Measurements from ENCODE around the gene ARHGAP25. TPM values are rescaled to one million over a fixed set of nuclear protein-coding genes. Genes with fewer than 3 reads are reported as not detected.
A peak's percentile ranks its signal among the peaks of the same experiment; 100 is the strongest.

The ARHGAP25 gene
- 0.51 and 1.7 TPM in 2 replicates for total RNA-seq (2014; rRNA removed; shearing (Covaris generic))

- DNase-seq (ENCODE audit: low read depth): no peak
These were observed at the start of gene ARHGAP25 for GRCh38 chr2:68734688-68735525. ARHGAP25 (plus strand) TSS chr2:68734811; CDS start chr2:68735200, 389 bp downstream.

- DNase-seq (ENCODE audit: low read depth): no peak
These were observed 48.4 kb upstream of the ARHGAP25 start for GRCh38 chr2:68686178-68686577.

- DNase-seq (ENCODE audit: low read depth): no peak
These were observed 47.6 kb upstream of the ARHGAP25 start for GRCh38 chr2:68687018-68687417.

GRCh38 chr2:68689553-68690537, 44.8 kb upstream of the ARHGAP25 start:
- DNase-seq (ENCODE audit: low read depth): no peak

- no peak for DNase-seq (ENCODE audit: low read depth)
These were observed 43.8 kb upstream of the ARHGAP25 start for GRCh38 chr2:68690851-68691250.

GRCh38 chr2:68692511-68692910, 42.1 kb upstream of the ARHGAP25 start:
- DNase-seq (ENCODE audit: low read depth): no peak

- no peak for DNase-seq (ENCODE audit: low read depth)
These were observed 40.7 kb upstream of the ARHGAP25 start for GRCh38 chr2:68693951-68694350.

GRCh38 chr2:68695971-68696370, 38.6 kb upstream of the ARHGAP25 start:
- no peak for DNase-seq (ENCODE audit: low read depth)

- DNase-seq (ENCODE audit: low read depth): no peak
These were observed 38.1 kb upstream of the ARHGAP25 start for GRCh38 chr2:68696554-68696953.

GRCh38 chr2:68698567-68699377, 35.8 kb upstream of the ARHGAP25 start:
- DNase-seq (ENCODE audit: low read depth): no peak

GRCh38 chr2:68700560-68700959, 34.1 kb upstream of the ARHGAP25 start:
- DNase-seq (ENCODE audit: low read depth): no peak

GRCh38 chr2:68706637-68707036, 28.0 kb upstream of the ARHGAP25 start:
- DNase-seq (ENCODE audit: low read depth): no peak

- DNase-seq (ENCODE audit: low read depth): no peak
These were observed 26.0 kb upstream of the ARHGAP25 start for GRCh38 chr2:68708629-68709028.

- DNase-seq (ENCODE audit: low read depth): peak; percentile 43
These were observed 25.1 kb upstream of the ARHGAP25 start for GRCh38 chr2:68709421-68709911.

- DNase-seq (ENCODE audit: low read depth): no peak
These were observed 24.3 kb upstream of the ARHGAP25 start for GRCh38 chr2:68710336-68710735.

- DNase-seq (ENCODE audit: low read depth): no peak
These were observed 23.9 kb upstream of the ARHGAP25 start for GRCh38 chr2:68710756-68711155.

- no peak for DNase-seq (ENCODE audit: low read depth)
These were observed 19.7 kb upstream of the ARHGAP25 start for GRCh38 chr2:68714866-68715265.

GRCh38 chr2:68715353-68716041, 19.1 kb upstream of the ARHGAP25 start:
- peak; percentile 68 for DNase-seq (ENCODE audit: low read depth)

GRCh38 chr2:68716604-68717304, 17.9 kb upstream of the ARHGAP25 start:
- DNase-seq (ENCODE audit: low read depth): no peak

GRCh38 chr2:68717305-68717661, 17.3 kb upstream of the ARHGAP25 start:
- DNase-seq (ENCODE audit: low read depth): no peak

All from Daoy (cell line).